ENCODE measurements around the gene FARS2. TPM values are rescaled to one million over a fixed set of nuclear protein-coding genes. Genes with fewer than 3 reads are reported as not detected.

Gene FARS2
- polyA plus RNA-seq, 3 donors: 12.2 to 21.6 (median 17.7) TPM

- no peaks in the 10 kb centered on the region for H3K36me3 ChIP-seq (replicated peaks in 1 of 2; ENCODE audit: control insufficient read depth in 1 of 2, insufficient read depth in 2 of 2, low read length in 2 of 2)
- no peak for DNase-seq
- peaks cover 17 to 21% of the 10 kb centered on the region in 2 donors for H3K4me1 ChIP-seq (ENCODE audit: control insufficient read depth in 1 of 2, insufficient read depth in 2 of 2, low read length in 2 of 2)
- TF ChIP-seq, protein P1, sequence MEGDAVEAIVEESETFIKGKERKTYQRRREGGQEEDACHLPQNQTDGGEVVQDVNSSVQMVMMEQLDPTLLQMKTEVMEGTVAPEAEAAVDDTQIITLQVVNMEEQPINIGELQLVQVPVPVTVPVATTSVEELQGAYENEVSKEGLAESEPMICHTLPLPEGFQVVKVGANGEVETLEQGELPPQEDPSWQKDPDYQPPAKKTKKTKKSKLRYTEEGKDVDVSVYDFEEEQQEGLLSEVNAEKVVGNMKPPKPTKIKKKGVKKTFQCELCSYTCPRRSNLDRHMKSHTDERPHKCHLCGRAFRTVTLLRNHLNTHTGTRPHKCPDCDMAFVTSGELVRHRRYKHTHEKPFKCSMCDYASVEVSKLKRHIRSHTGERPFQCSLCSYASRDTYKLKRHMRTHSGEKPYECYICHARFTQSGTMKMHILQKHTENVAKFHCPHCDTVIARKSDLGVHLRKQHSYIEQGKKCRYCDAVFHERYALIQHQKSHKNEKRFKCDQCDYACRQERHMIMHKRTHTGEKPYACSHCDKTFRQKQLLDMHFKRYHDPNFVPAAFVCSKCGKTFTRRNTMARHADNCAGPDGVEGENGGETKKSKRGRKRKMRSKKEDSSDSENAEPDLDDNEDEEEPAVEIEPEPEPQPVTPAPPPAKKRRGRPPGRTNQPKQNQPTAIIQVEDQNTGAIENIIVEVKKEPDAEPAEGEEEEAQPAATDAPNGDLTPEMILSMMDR (IDR thresholded peaks at IDR 0.05): no peak
- peak overlapping the region in 1 of 3 experiments; percentile 99 for H3K4me3 ChIP-seq (replicated peaks in 1 of 3; ENCODE audit: low read depth in 2 of 3, low read length in 3 of 3)
- H3K4me3 Mint-ChIP-seq: peak overlapping the region; percentile 2 to 95
- H3K27me3 Mint-ChIP-seq (ENCODE audit: low read depth in 3 of 3): peaks cover 0 to 3% (median 0%) of the 10 kb centered on the region in 3 donors
- no peaks in the 10 kb centered on the region for H3K9me3 Mint-ChIP-seq
- peak overlapping the region; percentile 100 for H2AFZ ChIP-seq (ENCODE audit: insufficient read depth, low read depth, low read length, poor library complexity, severe bottlenecking)
- no peaks in the 10 kb centered on the region for H3K9me3 ChIP-seq (replicated peaks in 1 of 2; ENCODE audit: control insufficient read depth in 1 of 2, insufficient read depth in 1 of 2, low read length in 2 of 2)
- intact Hi-C loops (cut with micrococcal nuclease): no loop called here
- peak overlapping the region; percentile 96 for H3K4me2 ChIP-seq (replicated peaks; ENCODE audit: extremely low read depth, low read length, poor library complexity, severe bottlenecking)
- H3K36me3 Mint-ChIP-seq: peaks cover 0 to 7% of the 10 kb centered on the region in 2 donors
- H3K27ac ChIP-seq (ENCODE audit: low read depth in 1 of 2, low read length in 2 of 2): peak overlapping the region in 1 of 2 donors; percentile 96
- H3K9ac ChIP-seq (ENCODE audit: insufficient read depth, low read length, poor library complexity, severe bottlenecking): no peak overlapping the region
- peak overlapping the region in 6 of 7 donors; percentile 19 to 99 (median 84) for H3K27ac Mint-ChIP-seq
- H4K20me1 ChIP-seq (ENCODE audit: insufficient read depth, low read length): no peaks in the 10 kb centered on the region
- WGBS (ENCODE audit: insufficient coverage): 78% methylated on average over 3 of the region's 3 CpGs
- peaks cover 19% of the 10 kb centered on the region for H3K4me1 Mint-ChIP-seq
- no peaks in the 10 kb centered on the region for H3K27me3 ChIP-seq (ENCODE audit: control insufficient read depth in 2 of 2, insufficient read depth in 2 of 2, low read length in 2 of 2)
- peaks cover 36% of the 10 kb centered on the region for H3K79me2 ChIP-seq (ENCODE audit: insufficient read depth, low read length)
Measured at GRCh38 chr6:5259428-5259827, 1.9 kb upstream of the FARS2 start.

GRCh38 chr6:5260111-5260620, 1.1 kb upstream of the FARS2 start:
- Histone ChIP-seq H3K4me2 (replicated peaks; ENCODE audit: extremely low read depth, low read length, poor library complexity, severe bottlenecking) (peak overlapping the region; percentile 96), H3K79me2 (ENCODE audit: insufficient read depth, low read length) (peaks cover 43% of the 10 kb centered on the region), H3K9me3 (replicated peaks in 1 of 2; ENCODE audit: control insufficient read depth in 1 of 2, insufficient read depth in 1 of 2, low read length in 2 of 2) (no peaks in the 10 kb centered on the region), H3K4me3 (replicated peaks in 1 of 3; ENCODE audit: low read depth in 2 of 3, low read length in 3 of 3) (peak overlapping the region; percentile 83 to 99 (median 91)), H3K9ac (ENCODE audit: insufficient read depth, low read length, poor library complexity, severe bottlenecking) (peak overlapping the region; percentile 92), H4K20me1 (ENCODE audit: insufficient read depth, low read length) (no peaks in the 10 kb centered on the region), H3K27ac (ENCODE audit: low read depth in 1 of 2, low read length in 2 of 2) (peak overlapping the region; percentile 77 to 96), H3K27me3 (ENCODE audit: control insufficient read depth in 2 of 2, insufficient read depth in 2 of 2, low read length in 2 of 2) (no peaks in the 10 kb centered on the region), H3K36me3 (replicated peaks in 1 of 2; ENCODE audit: control insufficient read depth in 1 of 2, insufficient read depth in 2 of 2, low read length in 2 of 2) (no peaks in the 10 kb centered on the region), H2AFZ (ENCODE audit: insufficient read depth, low read depth, low read length, poor library complexity, severe bottlenecking) (peak overlapping the region; percentile 100), H3K4me1 (ENCODE audit: control insufficient read depth in 1 of 2, insufficient read depth in 2 of 2, low read length in 2 of 2) (peaks cover 17 to 21% of the 10 kb centered on the region in 2 donors)
- intact Hi-C loops (cut with micrococcal nuclease): loop anchor here (5.0 to 10.0 kb wide), 3 partner anchors 175 to 1665 kb away; partner anchors contain the start of genes CDYL (in 1 of the 2) and PPP1R3G (in 1 of the 2)
- Mint-ChIP-seq H3K27ac (peak overlapping the region; percentile 73 to 99 (median 95)), H3K9me3 (no peaks in the 10 kb centered on the region), H3K36me3 (peaks cover 0 to 4% of the 10 kb centered on the region in 2 donors), H3K4me3 (peak overlapping the region; percentile 91 to 95), H3K27me3 (ENCODE audit: low read depth in 3 of 3) (peaks cover 0 to 1% (median 0%) of the 10 kb centered on the region in 3 donors), H3K4me1 (peaks cover 19% of the 10 kb centered on the region)
- DNase-seq: peak; percentile 17 to 80 (median 34)
- WGBS (ENCODE audit: insufficient coverage): 1% methylated on average over 18 of the region's 22 CpGs
- TF ChIP-seq, protein P1 (IDR thresholded peaks at IDR 0.05): no peak

All from CD14-positive monocyte (primary cell).